Right atrium auricular region (tissue), 2 donors: Measurements from ENCODE around the gene SPCS1. TPM values are rescaled to one million over a fixed set of nuclear protein-coding genes. Genes with fewer than 3 reads are reported as not detected.
"Not testable (repeated sequence)": the region's sequence is repeated elsewhere in the genome, so short reads cannot be mapped to it uniquely, and the experiment has no call there.

Experiments
- DNase-seq: peaks from one replicate; pipeline ENCODE4 v3.0.0-alpha.2; 2019; ENCODE audit warnings: low spot score
- H3K27ac ChIP-seq, 2 donors: fragments of 200-600 bp; sonication (generic); 1 replicate in 1 of 2; 2 replicates in 1 of 2; pipeline ENCODE4 v1.5.1; 2016 to 2019
- H3K27me3 ChIP-seq, 2 donors: fragments of 200-600 bp; sonication (generic); one replicate each; pipeline versions ENCODE4 v1.5.1 to v1.6.0; 2017 to 2019
- H3K36me3 ChIP-seq: fragments of 200-600 bp; sonication (generic); one replicate; pipeline ENCODE4 v1.5.1; 2016
- H3K4me1 ChIP-seq, 2 donors: fragments of 200-600 bp; sonication (generic); one replicate each; pipeline versions ENCODE4 v1.5.1 to v1.6.0; 2017 to 2019
- H3K4me3 ChIP-seq, 2 donors: fragments of 200-600 bp; sonication (generic); 1 replicate in 1 of 2; 2 replicates in 1 of 2; pipeline ENCODE4 v1.5.1; 2017 to 2019; ENCODE audit warnings: mild to moderate bottlenecking in 1 of 2, moderate library complexity in 1 of 2
- H3K9me3 ChIP-seq, 2 donors: fragments of 200-600 bp; sonication (generic); one replicate each; pipeline ENCODE4 v1.5.1; 2019
- total RNA-seq, 2 donors: library from RNA; depleted of rRNA; stranded (reverse); fragments of >200 nt; gene quantifications; one replicate each; pipeline ENCODE4 v1.1.0, GENCODE V29; 2016
- TF ChIP-seq, protein P1 (sequence below), 2 donors: fragments of 200-600 bp; sonication (generic); IDR thresholded peaks; one replicate each; pipeline ENCODE4 v1.5.1; 2019; ENCODE audit warnings: antibody characterized with exemption in 2 of 2

SPCS1 gene
- total RNA-seq, 2 donors from 2014 or later, result 138 to 328 TPM

DNA sequence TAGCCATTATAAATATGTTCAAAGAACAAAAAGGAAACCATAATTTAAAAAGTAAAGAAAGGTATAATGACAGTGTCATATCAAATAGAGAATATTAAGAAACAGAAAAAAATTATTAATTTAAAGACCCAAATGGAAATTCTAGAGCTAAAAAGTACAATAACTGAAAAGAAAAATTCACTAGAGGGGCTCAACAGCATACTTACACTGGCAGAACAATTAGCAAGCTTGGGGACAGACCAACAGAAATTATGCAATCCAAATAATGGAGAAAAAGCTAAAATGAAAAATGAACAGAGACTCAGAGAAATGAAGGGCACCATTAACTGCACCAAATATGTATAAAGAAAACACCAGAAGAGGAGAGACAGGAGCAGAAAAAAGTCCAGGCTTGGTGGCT is 13.7 kb downstream of the SPCS1 start:
- Histone ChIP-seq H3K36me3 (peaks cover 4% of the 10 kb centered on the region), H3K4me1 (peaks cover 0 to 4% of the 10 kb centered on the region in 2 donors), H3K27ac (no peak overlapping the region), H3K4me3 (no peak overlapping the region), H3K9me3 (no peaks in the 10 kb centered on the region), H3K27me3 (no peaks in the 10 kb centered on the region)
- TF ChIP-seq, protein P1, sequence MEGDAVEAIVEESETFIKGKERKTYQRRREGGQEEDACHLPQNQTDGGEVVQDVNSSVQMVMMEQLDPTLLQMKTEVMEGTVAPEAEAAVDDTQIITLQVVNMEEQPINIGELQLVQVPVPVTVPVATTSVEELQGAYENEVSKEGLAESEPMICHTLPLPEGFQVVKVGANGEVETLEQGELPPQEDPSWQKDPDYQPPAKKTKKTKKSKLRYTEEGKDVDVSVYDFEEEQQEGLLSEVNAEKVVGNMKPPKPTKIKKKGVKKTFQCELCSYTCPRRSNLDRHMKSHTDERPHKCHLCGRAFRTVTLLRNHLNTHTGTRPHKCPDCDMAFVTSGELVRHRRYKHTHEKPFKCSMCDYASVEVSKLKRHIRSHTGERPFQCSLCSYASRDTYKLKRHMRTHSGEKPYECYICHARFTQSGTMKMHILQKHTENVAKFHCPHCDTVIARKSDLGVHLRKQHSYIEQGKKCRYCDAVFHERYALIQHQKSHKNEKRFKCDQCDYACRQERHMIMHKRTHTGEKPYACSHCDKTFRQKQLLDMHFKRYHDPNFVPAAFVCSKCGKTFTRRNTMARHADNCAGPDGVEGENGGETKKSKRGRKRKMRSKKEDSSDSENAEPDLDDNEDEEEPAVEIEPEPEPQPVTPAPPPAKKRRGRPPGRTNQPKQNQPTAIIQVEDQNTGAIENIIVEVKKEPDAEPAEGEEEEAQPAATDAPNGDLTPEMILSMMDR (IDR thresholded peaks at IDR 0.05), result no peak
- DNase-seq, result no peak

DNA sequence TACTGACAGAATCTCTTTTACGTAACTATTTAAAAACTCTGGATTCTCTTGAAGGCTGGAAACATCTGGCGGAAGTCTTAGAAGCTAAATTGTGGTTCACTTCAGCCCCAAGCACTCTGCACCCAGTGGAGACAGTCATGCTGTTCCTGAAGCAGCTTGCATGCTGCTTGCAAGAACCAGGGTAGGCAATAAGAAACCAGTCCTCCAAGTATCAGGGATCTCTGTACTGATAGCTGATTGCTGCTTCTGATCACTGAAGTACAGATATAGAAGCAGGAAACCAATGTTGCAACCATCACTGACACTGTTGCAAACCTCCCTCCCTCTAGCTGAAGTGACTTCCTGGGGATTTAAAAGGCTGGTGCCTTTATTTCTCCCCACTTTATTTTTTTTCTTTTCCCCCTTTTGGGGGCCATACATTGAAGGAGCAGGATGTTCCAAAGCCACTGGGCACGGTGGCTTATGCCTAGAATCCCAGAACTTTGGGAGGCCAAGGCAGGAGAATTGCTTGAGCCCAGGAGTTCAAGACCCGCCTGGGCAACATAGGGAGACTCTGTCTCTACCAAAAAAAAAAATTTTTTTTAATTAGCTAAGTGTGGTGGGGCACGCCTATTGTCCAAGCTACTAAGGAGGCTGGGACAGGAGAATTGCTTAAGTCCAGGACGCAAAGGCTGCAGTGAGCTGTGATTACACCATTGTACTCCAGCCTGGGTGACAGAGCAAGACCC is 15.3 kb downstream of the SPCS1 start:
- TF ChIP-seq, protein P1 (IDR thresholded peaks at IDR 0.05), result no peak
- Histone ChIP-seq H3K27ac (no peak overlapping the region), H3K4me3 (no peak overlapping the region), H3K27me3 (no peaks in the 10 kb centered on the region), H3K36me3 (peaks cover 4% of the 10 kb centered on the region), H3K9me3 (no peaks in the 10 kb centered on the region), H3K4me1 (no peaks in the 10 kb centered on the region)
- DNase-seq, result no peak

DNA sequence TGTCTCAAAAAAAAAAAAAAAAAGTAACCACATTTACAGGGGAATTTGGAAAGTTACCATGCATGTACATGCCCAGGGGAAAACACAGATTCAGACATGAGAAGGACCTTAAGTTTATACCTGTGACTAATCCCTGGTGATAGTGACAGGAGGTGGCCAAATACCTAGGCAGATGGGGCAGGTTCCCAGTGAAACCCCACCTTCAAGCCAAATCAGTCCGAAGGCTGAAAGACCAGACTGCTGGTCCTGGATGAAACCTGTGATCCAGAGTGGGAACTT is 15.8 kb downstream of the SPCS1 start:
- no peaks in the 10 kb centered on the region for H3K4me1 ChIP-seq
- H3K4me3 ChIP-seq, result no peak overlapping the region
- H3K27ac ChIP-seq, result no peak overlapping the region
- H3K36me3 ChIP-seq, result peaks cover 4% of the 10 kb centered on the region
- H3K9me3 ChIP-seq, result no peaks in the 10 kb centered on the region
- DNase-seq, result no peak
- H3K27me3 ChIP-seq, result no peaks in the 10 kb centered on the region
- TF ChIP-seq, protein P1 (IDR thresholded peaks at IDR 0.05), result no peak

DNA sequence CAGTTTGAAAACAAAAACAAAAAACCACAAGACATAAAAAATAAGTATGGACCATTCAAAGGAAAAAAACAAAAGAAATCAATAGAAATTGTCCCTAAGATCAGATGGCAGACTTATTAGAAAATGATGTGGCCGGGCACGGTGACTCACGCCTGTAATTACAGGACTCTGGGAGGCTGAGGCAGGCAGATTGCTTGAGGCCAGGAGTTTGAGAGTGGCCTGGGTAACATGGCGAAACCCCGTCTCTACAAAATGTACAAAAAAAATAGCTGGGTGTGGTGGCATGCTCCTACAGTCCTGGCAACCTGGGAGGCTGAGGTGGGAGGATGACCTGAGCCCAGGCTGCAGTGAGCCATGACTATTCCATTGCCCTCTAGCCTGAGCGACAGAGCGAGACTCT is 16.6 kb downstream of the SPCS1 start:
- H3K4me3 ChIP-seq, result no peak overlapping the region
- H3K36me3 ChIP-seq, result peaks cover 4% of the 10 kb centered on the region
- no peaks in the 10 kb centered on the region for H3K27me3 ChIP-seq
- no peaks in the 10 kb centered on the region for H3K4me1 ChIP-seq
- H3K27ac ChIP-seq, result no peak overlapping the region
- H3K9me3 ChIP-seq, result no peaks in the 10 kb centered on the region
- DNase-seq, result no peak
- TF ChIP-seq, protein P1 (IDR thresholded peaks at IDR 0.05), result no peak

DNA sequence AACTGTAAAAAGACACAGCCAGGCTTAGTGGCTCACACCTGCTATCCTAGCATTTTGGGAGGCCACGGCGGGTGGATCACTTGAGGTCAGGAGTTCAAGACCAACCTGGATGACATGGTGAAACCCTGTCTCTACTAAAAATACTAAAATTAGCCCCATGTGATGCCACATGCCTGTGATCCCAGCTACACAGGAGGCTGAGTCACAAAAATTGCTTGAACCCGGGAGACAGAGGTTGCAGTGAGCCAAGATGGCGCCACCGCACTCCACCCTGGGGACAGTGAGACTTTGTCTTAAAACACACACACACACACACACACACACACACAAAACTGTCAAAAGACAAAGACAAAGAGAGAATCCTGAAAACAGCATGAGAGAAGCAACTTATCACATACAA is 18.0 kb downstream of the SPCS1 start:
- Histone ChIP-seq H3K4me1 (no peaks in the 10 kb centered on the region), H3K9me3 (peaks cover 0 to 5% of the 10 kb centered on the region in 2 donors), H3K27ac (no peak overlapping the region), H3K27me3 (no peaks in the 10 kb centered on the region), H3K4me3 (no peak overlapping the region), H3K36me3 (peaks cover 3% of the 10 kb centered on the region)
- TF ChIP-seq, protein P1 (IDR thresholded peaks at IDR 0.05), result no peak
- DNase-seq, result no peak

DNA sequence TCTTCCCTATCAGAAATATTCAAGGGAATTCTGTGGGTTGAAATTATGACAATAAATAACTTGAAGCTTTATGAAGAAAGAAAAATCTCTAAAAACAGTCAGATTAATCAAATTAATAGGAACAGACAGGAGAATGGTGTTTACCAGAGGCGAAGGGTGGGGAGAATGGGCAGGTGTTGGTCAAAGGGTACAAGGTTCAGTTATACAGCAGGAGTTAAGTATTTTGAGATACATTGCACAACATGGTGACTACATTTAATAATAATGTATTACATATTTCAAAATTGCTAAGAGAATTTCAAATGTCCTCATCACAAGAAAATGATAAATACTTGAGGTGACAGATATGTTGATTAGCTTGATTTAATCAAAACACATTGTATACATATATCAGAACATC is 18.6 kb downstream of the SPCS1 start:
- Histone ChIP-seq H3K9me3 (peaks cover 0 to 10% of the 10 kb centered on the region in 2 donors), H3K4me1 (no peaks in the 10 kb centered on the region), H3K27me3 (no peaks in the 10 kb centered on the region), H3K4me3 (no peak overlapping the region), H3K27ac (no peak overlapping the region), H3K36me3 (peaks cover under 1% of the 10 kb centered on the region)
- TF ChIP-seq, protein P1 (IDR thresholded peaks at IDR 0.05), result no peak
- DNase-seq, result no peak

DNA sequence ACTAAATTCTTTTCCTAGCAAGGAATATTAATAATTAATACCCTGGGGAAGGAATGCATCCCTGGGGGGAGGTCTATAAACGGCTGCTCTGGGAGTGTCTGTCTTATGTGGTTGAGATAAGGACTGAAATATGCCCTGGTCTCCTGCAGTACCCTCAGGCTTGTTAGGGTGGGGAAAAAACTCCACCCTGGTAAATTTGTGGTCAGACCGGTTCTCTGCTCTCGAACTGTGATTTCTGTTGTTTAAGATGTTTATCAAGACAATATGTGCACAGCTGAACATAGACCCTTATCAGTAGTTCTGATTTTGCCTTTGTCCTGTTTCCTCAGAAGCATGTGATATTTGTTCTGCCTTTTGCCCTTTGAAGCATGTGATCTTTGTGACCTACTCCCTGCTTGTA is 22.8 kb downstream of the SPCS1 start:
- H3K36me3 ChIP-seq, result peaks cover 20% of the 10 kb centered on the region
- not testable (repeated sequence) for H3K27me3 ChIP-seq, DNase-seq, H3K4me3 ChIP-seq, H3K27ac ChIP-seq, H3K4me1 ChIP-seq
- H3K9me3 ChIP-seq, result peaks cover 0 to 10% of the 10 kb centered on the region in 2 donors
